NCI-H1105 (cell line): Measurements from ENCODE around the gene PARP3.

ENCODE experiments used
- DNase-seq: peaks from one replicate; lab custom pipeline; 2025; lab: John Stamatoyannopoulos, UW

PARP3 gene

GRCh38 chr3:51934139-51934850 is 7.9 kb upstream of the PARP3 start:
- DNase-seq, result no peak

- DNase-seq, result no peak
These were observed 6.9 kb upstream of the PARP3 start for GRCh38 chr3:51934991-51935885.

- no peak for DNase-seq
These were observed 6.0 kb upstream of the PARP3 start for GRCh38 chr3:51935886-51936755.

- DNase-seq, result no peak
These were observed 5.1 kb upstream of the PARP3 start for GRCh38 chr3:51937014-51937413.

- no peak for DNase-seq
These were observed 4.3 kb upstream of the PARP3 start for GRCh38 chr3:51937611-51938450.

GRCh38 chr3:51938780-51939425 is 3.3 kb upstream of the PARP3 start:
- no peak for DNase-seq

GRCh38 chr3:51940648-51941462 is 1.3 kb upstream of the PARP3 start:
- DNase-seq, result no peak

GRCh38 chr3:51941463-51941797 is 733 bp upstream of the PARP3 start:
- no peak for DNase-seq

- DNase-seq, result no peak
These were observed 664 bp downstream of the PARP3 start for GRCh38 chr3:51942603-51943450.

- no peak for DNase-seq
These were observed 1.6 kb downstream of the PARP3 start for GRCh38 chr3:51943451-51944391.

GRCh38 chr3:51944451-51945021 is 2.4 kb downstream of the PARP3 start:
- no peak for DNase-seq

GRCh38 chr3:51945031-51945840 is 3.1 kb downstream of the PARP3 start:
- DNase-seq, result no peak

GRCh38 chr3:51945926-51946705 is 4.0 kb downstream of the PARP3 start:
- DNase-seq, result no peak

- no peak for DNase-seq
These were observed 4.6 kb downstream of the PARP3 start for GRCh38 chr3:51946796-51947195.

GRCh38 chr3:51947215-51947900 is 5.2 kb downstream of the PARP3 start:
- no peak for DNase-seq
